ENCODE results near the gene CELF4.

Gene CELF4

GRCh38 chr18:37405772-37406171 is 159.8 kb downstream of the CELF4 start:
- no peak for DNase-seq

GRCh38 chr18:37405229-37405628 is 160.4 kb downstream of the CELF4 start:
- no peak for DNase-seq

- DNase-seq, result no peak
Measured at GRCh38 chr18:37403788-37404187, 161.8 kb downstream of the CELF4 start.

- peak; percentile 95 for DNase-seq
Measured at GRCh38 chr18:37403100-37403781, 162.4 kb downstream of the CELF4 start.

DNA sequence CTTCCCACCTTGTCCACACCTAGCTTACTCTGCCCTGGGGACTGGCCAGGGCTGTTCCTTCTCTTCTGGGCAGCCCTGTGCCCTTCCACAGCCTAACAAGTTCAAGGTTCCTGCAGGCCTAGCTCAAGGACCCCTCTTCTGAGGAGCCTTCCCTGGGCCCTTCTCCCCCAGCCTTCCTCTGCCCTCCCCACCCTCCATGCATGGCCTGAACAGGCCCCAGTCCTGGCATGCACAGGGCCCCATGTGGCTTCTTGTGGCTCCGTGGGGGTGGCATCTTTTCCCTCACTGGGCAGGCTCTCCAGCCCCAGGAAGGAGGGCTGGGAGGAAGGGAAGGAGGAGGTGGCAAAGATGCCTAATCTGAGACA is 162.9 kb downstream of the CELF4 start:
- no peak for DNase-seq

- DNase-seq, result no peak
Measured at GRCh38 chr18:37400802-37401201, 164.8 kb downstream of the CELF4 start.

GRCh38 chr18:37398248-37398920 is 167.2 kb downstream of the CELF4 start:
- DNase-seq, result peak; percentile 79

DNA sequence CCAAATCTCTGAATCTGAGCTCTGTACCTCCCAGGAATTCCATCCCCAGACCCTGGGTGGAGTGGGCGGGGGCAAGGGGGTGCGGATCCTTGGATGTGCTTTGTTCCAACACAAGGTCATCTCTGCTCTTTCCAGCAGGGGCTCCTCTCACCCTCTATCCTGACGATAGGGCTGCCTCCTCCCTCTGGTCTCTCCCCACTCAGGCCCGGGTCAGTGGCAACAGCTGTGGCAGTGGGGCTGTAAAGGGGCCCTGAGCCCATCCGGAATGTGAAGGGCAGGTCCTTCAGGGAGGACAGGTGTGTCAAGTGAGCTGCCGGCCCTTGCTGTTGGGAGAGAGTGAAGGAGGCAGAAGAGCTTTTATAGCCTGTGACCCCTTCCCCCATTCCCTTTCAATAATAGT is 167.8 kb downstream of the CELF4 start:
- no peak for DNase-seq

- no peak for DNase-seq
Measured at GRCh38 chr18:37396971-37397720, 168.5 kb downstream of the CELF4 start.

DNA sequence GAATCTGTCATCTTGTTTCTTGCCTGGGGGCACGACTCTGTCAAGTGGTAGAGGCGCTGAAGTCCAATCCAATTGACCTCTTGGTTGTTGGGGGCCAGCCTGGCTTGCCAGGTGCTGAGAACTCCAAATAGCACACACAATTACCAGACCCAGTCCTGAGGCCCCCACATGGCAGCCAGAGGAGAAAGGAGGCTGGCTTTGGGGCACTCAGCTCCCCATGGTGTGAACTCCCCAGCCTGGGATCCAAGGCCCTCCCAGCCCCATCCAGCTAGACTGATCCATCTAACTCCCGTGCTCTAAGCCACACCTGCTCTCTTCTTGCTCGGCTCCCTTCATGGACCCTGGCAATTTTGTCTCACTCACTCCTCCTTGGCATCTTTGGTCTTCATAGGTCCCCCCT is 170.0 kb downstream of the CELF4 start:
- DNase-seq, result no peak

- no peak for DNase-seq
Measured at GRCh38 chr18:37395138-37395537, 170.5 kb downstream of the CELF4 start.

- DNase-seq, result no peak
Measured at GRCh38 chr18:37394610-37394965, 171.0 kb downstream of the CELF4 start.

GRCh38 chr18:37393945-37394609 is 171.5 kb downstream of the CELF4 start:
- peak; percentile 94 for DNase-seq

DNA sequence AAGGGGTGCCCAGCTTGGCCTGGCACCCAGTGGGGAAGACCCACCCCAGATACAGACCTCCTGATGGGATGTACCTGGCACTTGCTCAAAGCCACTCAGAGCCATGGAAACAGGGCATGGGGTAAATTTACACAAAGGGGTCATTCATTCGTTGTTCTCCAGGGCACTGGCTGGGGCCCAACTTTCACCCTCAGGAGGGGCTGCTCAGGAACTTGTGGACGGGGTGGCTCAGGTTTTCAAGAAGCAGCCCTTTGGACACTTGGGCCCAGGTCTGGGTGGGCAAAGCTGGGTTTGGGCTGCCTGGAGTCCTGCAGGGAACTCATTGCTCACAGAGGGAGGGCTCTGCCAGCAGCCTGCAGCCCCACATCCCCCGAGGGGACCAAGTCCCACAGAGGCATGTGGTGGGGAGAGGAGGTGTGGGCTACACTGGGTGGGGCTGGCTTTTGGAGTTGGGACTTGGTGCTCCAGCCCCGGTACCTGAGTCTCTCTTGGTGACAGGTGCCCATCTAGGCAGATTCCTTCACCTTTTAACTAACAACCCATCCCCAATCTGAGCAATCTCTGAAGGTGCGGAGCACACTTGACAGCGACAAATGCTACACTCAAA is 172.3 kb downstream of the CELF4 start:
- DNase-seq, result no peak

DNA sequence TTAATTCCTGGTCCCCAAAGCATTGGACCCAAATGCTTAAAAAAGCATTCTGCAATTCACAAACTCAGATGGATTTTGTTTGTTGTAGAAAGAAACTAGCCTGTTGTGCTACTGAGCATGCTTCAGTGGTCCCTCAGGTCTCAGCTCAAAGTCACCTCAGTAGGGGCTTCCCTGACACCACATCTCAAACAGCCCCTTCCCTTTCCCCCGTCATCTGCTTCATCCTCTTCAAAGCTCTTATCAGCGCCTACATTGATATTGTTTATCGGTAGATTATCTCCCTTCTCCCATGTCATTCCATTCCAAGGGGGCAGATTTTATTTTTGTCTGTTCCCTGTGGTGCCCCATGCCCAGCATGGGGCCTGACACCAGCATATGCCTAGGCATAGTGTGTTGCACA is 172.9 kb downstream of the CELF4 start:
- no peak for DNase-seq

- DNase-seq, result no peak
Measured at GRCh38 chr18:37391698-37392548, 173.7 kb downstream of the CELF4 start.

DNA sequence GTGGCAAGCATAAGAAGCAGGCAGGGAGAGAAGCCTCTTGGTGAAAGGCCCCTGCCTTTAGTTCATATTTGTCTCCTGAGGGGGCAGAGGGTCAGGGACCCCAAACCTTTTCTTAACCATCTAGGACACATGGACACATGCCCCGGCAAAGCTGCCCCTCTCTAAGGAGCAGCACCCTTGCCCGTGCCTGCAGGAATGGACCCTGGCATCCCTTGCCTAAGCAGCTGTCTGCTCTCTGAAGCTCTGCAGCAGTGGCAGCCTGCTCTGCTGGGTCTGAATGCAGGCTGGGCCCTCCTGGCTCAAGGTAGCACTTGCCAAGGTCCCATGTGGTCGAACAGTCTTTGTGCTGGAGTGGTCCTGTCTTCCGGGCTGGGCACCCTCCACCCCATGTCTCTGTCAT is 174.4 kb downstream of the CELF4 start:
- DNase-seq, result no peak

GRCh38 chr18:37390687-37391086 is 174.9 kb downstream of the CELF4 start:
- DNase-seq, result no peak

DNA sequence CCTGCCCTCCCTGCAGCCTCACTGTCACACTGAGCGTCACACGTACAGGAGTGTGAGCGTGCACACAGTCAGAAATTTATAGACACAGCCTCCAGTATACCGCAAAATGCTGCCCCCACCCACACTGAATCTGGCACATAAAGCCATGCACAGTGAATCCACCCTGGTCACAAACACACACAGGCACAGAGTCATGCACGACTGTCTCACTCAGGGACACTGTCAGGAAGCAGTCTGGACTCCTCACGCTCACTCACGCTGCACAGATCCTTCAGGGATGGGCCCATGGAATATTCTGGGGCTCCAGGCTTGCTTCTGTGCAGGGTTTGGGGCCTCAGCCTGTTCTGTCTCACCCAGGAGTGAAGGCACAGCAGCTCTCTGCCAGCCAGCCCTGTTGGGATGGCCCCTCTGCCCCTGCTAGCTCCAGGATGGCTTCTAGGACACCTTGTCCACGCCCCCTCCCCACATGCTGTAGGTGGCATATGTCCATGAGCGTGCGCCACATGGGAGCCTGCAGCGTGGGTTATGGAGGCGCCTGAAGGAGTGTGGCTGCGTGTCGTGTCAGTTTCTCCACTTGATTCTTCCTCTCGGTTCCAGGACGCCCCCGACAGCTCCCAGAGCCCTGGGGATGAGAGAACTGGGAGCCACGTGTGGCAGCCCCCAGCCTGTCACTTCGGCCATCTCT is 175.8 kb downstream of the CELF4 start:
- DNase-seq, result no peak

GRCh38 chr18:37389041-37389440 is 176.6 kb downstream of the CELF4 start:
- no peak for DNase-seq

DNA sequence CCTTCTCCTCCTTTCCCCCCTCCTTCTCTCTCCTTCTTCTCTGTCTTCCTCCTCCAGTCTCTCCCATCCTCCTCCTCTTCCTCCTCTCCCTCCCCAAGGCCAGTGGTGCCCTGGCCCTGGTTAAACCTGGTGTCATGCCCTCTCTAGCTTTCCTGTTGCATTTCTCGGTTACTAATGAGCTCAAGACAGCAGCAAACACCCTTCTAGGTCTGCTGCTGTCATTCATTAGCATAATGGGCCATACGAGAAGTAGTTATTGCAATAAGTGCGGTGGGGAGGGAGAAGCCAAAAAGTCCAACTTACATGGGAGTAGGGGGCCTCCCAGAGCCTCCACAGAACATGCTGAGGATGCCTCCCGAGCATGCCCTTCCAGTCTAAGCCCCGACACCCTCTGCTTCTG is 177.2 kb downstream of the CELF4 start:
- DNase-seq, result no peak

All from islet precursor cell (in vitro differentiated cells).